ENCODE data around the gene GRM4.
"Not testable (repeated sequence)": the region's sequence is repeated elsewhere in the genome, so short reads cannot be mapped to it uniquely, and the experiment has no call there.

Gene GRM4

GRCh38 chr6:34047913-34048867, 97.7 kb downstream of the GRM4 start:
- DNase-seq, result no peak

DNA sequence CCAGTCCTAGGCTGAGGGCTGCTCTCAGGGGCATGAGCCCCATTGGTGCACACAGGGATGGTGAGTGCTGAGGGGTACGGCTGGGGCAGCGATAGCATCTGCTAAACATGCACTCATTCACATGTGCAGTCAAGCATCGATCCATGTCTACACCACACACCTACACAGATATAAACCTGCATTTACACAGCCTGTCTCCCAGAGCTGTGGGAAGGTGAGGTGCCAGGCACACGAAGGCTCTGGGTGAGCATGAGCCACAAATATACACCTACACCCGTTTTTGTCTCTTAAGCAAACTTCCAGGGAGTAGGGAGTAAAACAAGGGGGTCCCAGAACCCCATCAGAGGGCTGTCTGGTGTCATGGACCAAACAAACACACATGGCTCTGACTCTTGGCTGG, 99.3 kb downstream of the GRM4 start:
- no peak for DNase-seq

- DNase-seq, result no peak
Measured at GRCh38 chr6:34045771-34046170, 100.1 kb downstream of the GRM4 start.

GRCh38 chr6:34044945-34045595, 100.8 kb downstream of the GRM4 start:
- no peak for DNase-seq

GRCh38 chr6:34043359-34043758, 102.5 kb downstream of the GRM4 start:
- no peak for DNase-seq

- DNase-seq, result not testable (repeated sequence)
Measured at GRCh38 chr6:34041998-34042397, 103.9 kb downstream of the GRM4 start.

DNA sequence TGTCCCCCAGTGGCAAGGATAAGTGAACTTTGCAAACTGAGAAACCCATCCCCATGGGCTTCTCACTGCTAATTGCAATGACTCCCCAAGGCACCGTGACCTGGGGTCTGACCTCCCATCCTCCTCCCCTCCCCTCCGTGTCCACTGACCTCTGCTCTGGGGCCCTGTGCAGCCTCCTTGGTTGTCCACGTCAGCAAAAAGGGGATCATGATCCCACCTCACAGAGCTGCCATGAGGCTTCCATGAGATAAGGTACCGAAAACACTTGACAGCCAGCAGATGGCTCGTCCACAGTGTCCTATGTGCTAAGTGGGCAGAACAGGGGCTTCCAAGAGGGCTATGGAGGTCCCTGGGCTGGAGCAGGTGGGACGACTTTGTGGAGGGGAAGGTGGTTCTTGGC, 104.5 kb downstream of the GRM4 start:
- DNase-seq, result no peak

- DNase-seq, result no peak
Measured at GRCh38 chr6:34039943-34040342, 105.9 kb downstream of the GRM4 start.

DNA sequence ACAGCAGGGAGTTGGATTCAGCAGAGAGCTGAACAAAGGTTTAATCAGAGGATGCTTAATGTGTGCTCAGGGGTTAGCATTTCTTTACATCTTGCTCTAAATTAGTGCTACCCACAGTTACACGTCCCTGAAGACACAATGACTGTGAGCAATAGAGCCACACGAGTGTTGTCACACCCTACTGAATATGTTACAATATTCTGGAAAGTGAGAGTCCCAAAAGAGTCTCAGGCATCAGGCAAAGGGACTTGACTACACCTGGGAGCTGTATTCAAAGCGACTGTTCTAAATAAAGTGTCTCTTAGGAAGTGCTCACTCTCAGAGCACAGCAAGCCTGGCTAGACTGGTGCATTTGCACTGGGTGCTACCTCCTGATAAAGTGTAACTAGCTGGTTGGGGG, 108.7 kb downstream of the GRM4 start:
- DNase-seq, result no peak

- no peak for DNase-seq
Measured at GRCh38 chr6:34036357-34037069, 109.4 kb downstream of the GRM4 start.

- no peak for DNase-seq
Measured at GRCh38 chr6:34035704-34036356, 110.1 kb downstream of the GRM4 start.

- DNase-seq, result no peak
Measured at GRCh38 chr6:34035161-34035560, 110.7 kb downstream of the GRM4 start.

DNA sequence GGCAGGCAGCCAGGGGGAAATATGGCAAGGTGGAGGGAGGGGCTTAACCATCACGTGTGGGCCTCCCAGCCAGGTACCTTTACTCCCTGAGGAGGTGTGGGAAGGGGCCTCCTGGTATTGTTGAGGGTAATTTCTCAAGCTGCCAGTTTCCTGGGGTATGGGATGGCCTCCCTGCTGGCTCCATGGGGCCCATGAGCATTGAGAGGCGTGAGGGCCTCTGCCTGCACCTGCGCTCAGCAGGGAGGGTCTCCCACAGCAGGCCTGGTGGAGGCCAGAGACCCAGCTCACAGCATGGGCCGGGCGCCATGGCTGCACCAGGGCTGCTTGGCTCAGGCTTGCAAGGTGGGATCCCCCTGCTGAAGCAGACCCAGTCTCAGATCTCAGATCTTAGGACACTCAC, 113.0 kb downstream of the GRM4 start:
- no peak for DNase-seq

DNA sequence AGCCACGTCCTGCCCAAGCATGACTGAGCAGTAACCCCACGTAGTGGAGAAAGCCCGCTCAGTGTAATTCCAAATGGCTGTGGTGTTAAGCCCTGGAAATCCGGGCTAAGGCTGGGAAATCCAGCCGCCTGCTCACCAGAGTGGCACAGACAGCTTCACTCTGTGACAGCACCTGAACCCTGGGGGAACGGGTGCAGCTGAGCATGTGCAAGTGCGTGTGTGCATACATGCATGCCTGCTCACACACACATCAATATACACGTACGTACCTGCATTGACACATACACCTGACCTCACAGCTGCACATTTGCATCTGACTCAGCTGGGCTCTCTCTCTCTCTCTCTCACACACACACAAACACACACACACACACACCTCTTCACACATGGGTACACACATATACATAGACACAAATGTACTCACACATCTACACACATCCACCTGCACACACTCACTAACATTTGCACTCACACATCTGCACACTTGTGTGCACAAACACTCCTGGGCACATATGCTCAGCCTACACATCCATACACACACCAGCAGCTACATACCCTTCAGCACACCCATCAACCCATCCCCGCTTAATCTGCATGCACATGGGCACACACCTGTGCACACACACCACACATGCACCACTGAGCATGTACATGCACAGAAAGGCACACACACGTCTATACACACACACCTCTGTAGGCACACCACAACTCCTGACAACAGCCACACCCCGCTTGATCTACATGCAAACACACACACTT, 114.1 kb downstream of the GRM4 start:
- no peak for DNase-seq

GRCh38 chr6:34030831-34031624, 114.9 kb downstream of the GRM4 start:
- DNase-seq, result no peak

DNA sequence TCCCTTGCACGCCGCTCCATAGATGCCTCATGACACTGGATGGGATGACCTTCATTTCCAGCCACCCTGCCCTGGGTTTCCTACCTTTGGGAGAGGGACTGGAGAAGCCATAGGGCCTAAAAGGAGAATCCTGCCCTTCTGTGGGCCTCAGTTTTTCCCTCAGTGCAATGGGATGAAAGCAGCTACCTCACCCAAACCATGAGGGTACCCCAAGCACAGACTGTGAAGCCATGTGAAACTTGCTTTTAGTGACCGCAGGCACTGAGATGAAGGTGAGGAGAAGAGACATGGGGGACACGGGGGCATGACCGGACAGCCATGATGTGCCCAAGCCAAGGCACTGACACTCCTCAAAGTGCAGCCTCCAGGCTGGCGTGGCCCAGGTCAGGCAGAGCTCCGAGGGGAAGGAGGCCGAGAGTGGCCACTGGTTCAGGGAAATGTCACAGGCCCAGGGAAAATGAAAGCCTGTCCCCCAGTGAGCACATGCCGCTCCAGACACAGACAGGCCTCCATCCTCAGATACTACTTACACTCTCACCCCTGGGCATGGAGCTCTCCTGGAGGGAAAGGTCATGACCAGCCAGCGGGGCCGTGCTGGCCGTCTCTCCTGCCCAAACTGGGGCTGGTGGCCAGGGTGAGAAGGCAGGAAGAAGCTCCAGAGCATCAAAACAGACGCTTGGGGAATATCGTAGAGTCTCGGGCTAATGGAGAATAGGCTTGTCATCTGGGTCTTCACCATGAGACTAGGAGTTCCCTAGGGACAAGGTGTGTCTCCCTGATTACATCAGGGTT, 116.2 kb downstream of the GRM4 start:
- no peak for DNase-seq

GRCh38 chr6:34028691-34029360, 117.1 kb downstream of the GRM4 start:
- no peak for DNase-seq

GRCh38 chr6:34027939-34028441, 117.9 kb downstream of the GRM4 start:
- no peak for DNase-seq
